ENCODE results near the gene CMBL. TPM values are rescaled to one million over a fixed set of nuclear protein-coding genes. Genes with fewer than 3 reads are reported as not detected.

The CMBL gene
- total and polyA plus RNA-seq, 9 donors, result 24.1 to 89.7 (median 74.4) TPM

DNA sequence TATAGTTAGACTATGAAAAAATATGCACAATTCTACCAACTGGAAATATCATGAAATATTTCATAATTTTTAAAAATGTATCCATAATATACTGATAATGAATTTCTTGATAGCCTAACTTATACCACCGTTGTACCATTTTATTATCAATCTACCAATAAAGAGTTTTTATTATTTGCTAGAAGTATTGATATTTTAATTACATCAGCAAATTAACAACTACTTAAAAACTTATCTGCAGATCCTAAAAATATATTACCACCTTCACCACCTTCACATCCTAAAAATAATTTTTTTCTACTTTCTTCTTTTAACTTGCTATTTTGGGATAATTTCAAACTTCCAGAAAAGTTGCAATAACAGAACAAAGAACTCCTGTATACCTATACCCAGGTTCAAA lies 79.4 kb downstream of the CMBL start:
- Histone ChIP-seq H3K27ac (ENCODE audit: low read length) (no peak overlapping the region), H3K4me3 (ENCODE audit: low read length) (no peak overlapping the region), H3K9me3 (replicated peaks; ENCODE audit: control insufficient read depth, low read depth, low read length) (peaks cover 3% of the 10 kb centered on the region), H3K36me3 (ENCODE audit: control insufficient read depth, insufficient read depth, low read length) (peaks cover 8% of the 10 kb centered on the region), H3K27me3 (ENCODE audit: control insufficient read depth, insufficient read depth, low read length) (no peaks in the 10 kb centered on the region), H3K4me1 (ENCODE audit: control insufficient read depth, insufficient read depth, low read length) (no peaks in the 10 kb centered on the region)
- no peak for DNase-seq
- no CpG with 5 or more reads among the region's 1 CpG for WGBS (ENCODE audit: insufficient coverage)

Other genes with a start within 250 kb of the CMBL start
- gene ATPSCKMT, start 58.0 kb downstream of the CMBL start, total RNA-seq, result 16.9 TPM
- gene ATPSCKMT, start 58.0 kb downstream of the CMBL start, polyA plus RNA-seq (ENCODE audit: insufficient read depth in 1 of 8, insufficient read length in 8 of 8, low replicate concordance in 1 of 8), result 10 to 100 TPM in 6 of 8 donors, 1 to 10 TPM in 2; 9.4 to 12.6 (median 10.3) TPM
- gene CCT5, start 57.6 kb downstream of the CMBL start, total RNA-seq, result 223 TPM
- gene CCT5, start 57.6 kb downstream of the CMBL start, polyA plus RNA-seq (ENCODE audit: insufficient read depth in 1 of 8, insufficient read length in 8 of 8, low replicate concordance in 1 of 8), result 100 to 1,000 TPM; 153 to 218 (median 177) TPM
- 75.4 TPM for gene MARCHF6, start 45.8 kb upstream of the CMBL start, total RNA-seq
- 100 to 1,000 TPM in 2 of 8 donors, 10 to 100 TPM in 6; 78.6 to 106 (median 84.1) TPM for gene MARCHF6, start 45.8 kb upstream of the CMBL start, polyA plus RNA-seq (ENCODE audit: insufficient read depth in 1 of 8, insufficient read length in 8 of 8, low replicate concordance in 1 of 8)
- gene ROPN1L, start 134.0 kb upstream of the CMBL start, total RNA-seq, result 0.13 TPM
- under 1 TPM in 5 of 8 donors, not detected in 3; 0.17 to 0.38 (median 0.24) TPM for gene ROPN1L, start 134.0 kb upstream of the CMBL start, polyA plus RNA-seq (ENCODE audit: insufficient read depth in 1 of 8, insufficient read length in 8 of 8, low replicate concordance in 1 of 8)

Data from muscle of leg (tissue), 11 donors.